Measurements from ENCODE around the gene LDLRAD4. TPM values are rescaled to one million over a fixed set of nuclear protein-coding genes. Genes with fewer than 3 reads are reported as not detected.
"Not testable (repeated sequence)": the region's sequence is repeated elsewhere in the genome, so short reads cannot be mapped to it uniquely, and the experiment has no call there.

The LDLRAD4 gene
- polyA plus RNA-seq, 1 of the 3 experiments (the other 2 are of a cell fraction) = 0.16 TPM

DNA sequence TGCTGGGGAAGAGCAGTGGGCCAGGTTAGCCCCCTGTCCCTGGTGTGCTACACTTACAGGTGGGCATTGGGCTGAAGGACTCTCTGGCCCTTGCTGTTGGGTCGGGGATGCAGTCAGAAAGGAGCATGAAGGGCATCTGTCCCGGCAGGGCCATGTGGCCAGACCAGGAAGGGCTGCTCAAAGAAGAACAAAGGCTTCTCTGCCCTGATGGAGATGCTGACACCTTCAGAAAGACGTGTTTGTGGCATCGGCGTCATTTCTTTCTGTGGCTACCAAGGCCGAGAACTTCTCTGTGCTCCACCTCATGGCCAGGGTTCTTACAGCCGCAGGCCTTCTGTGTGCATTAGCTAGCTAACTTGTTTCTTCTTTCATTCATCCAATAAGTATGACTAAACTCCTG is 268.7 kb downstream of the LDLRAD4 start (continued):
- no peak for TF ChIP-seq GATA2 (CRISPR knock-in tag; IDR thresholded peaks at IDR 0.05)
- TF ChIP-seq SMC3 (IDR thresholded peaks at IDR 0.05; ENCODE audit: low read depth, low read length) = no peak
- no peak for TF ChIP-seq GABPA (IDR thresholded peaks at IDR 0.05; ENCODE audit: low read depth)
- no peak for TF ChIP-seq TAF1 (IDR thresholded peaks at IDR 0.05; ENCODE audit: borderline replicate concordance, low read depth, low read length)

GRCh38 chr18:13488281-13488929 is 269.8 kb downstream of the LDLRAD4 start:
- no peaks in the 10 kb centered on the region for H3K36me3 ChIP-seq (replicated peaks in 1 of 2; ENCODE audit: control insufficient read depth in 1 of 2, insufficient read depth in 2 of 2, low read length in 1 of 2)
- no peaks in the 10 kb centered on the region for H3K9me2 ChIP-seq
- no peaks in the 10 kb centered on the region for H4K20me1 ChIP-seq (ENCODE audit: insufficient read depth)
- H3F3A ChIP-seq (replicated peaks; ENCODE audit: insufficient read depth) = no peaks in the 10 kb centered on the region
- TF ChIP-seq YY1 (IDR thresholded peaks at IDR 0.05; ENCODE audit: low read depth) (no peak), MAX (IDR thresholded peaks at IDR 0.05; ENCODE audit: low read depth) (no peak), POLR2AphosphoS5 (IDR thresholded peaks at IDR 0.05; ENCODE audit: low read depth, low read length) (no peak), SMC3 (IDR thresholded peaks at IDR 0.05; ENCODE audit: low read depth, low read length) (no peak), ELF1 (IDR thresholded peaks at IDR 0.05) (no peak), TAF1 (IDR thresholded peaks at IDR 0.05; ENCODE audit: borderline replicate concordance, low read depth, low read length) (no peak), SIN3A (IDR thresholded peaks at IDR 0.05; ENCODE audit: borderline replicate concordance, low read depth, low read length) (no peak), RXRA (IDR thresholded peaks at IDR 0.05; ENCODE audit: borderline replicate concordance, low read depth) (no peak), GABPA (IDR thresholded peaks at IDR 0.05; ENCODE audit: low read depth) (no peak), ZBTB33 (IDR thresholded peaks at IDR 0.05; ENCODE audit: borderline replicate concordance, low read depth) (no peak), NFIC (IDR thresholded peaks at IDR 0.05; ENCODE audit: borderline replicate concordance) (no peak), EZH2phosphoT487 (IDR thresholded peaks at IDR 0.05; ENCODE audit: borderline replicate concordance, low read depth) (no peak), GATA2 (CRISPR knock-in tag; IDR thresholded peaks at IDR 0.05) (no peak), NRF1 (IDR thresholded peaks at IDR 0.05; ENCODE audit: low read depth, low read length) (no peak), RCOR1 (IDR thresholded peaks at IDR 0.05; ENCODE audit: low read length) (no peak), RFX5 (IDR thresholded peaks at IDR 0.05; ENCODE audit: low read length) (no peak)
- TF ChIP-seq, protein P1, sequence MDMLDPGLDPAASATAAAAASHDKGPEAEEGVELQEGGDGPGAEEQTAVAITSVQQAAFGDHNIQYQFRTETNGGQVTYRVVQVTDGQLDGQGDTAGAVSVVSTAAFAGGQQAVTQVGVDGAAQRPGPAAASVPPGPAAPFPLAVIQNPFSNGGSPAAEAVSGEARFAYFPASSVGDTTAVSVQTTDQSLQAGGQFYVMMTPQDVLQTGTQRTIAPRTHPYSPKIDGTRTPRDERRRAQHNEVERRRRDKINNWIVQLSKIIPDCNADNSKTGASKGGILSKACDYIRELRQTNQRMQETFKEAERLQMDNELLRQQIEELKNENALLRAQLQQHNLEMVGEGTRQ (IDR thresholded peaks at IDR 0.05; ENCODE audit: borderline replicate concordance, low read depth, low read length) = no peak
- H3K9me3 ChIP-seq = no peaks in the 10 kb centered on the region
- H3K4me3 ChIP-seq (ENCODE audit: low read depth in 2 of 2, low read length in 1 of 2) = no peak overlapping the region
- H2AFZ ChIP-seq (ENCODE audit: low read depth) = no peak overlapping the region
- WGBS (ENCODE audit: low lambda C conversion rate) = 62% methylated on average over 9 of the region's 14 CpGs
- no peaks in the 10 kb centered on the region for H3K79me2 ChIP-seq (ENCODE audit: insufficient read depth)
- H3K4me2 ChIP-seq = no peak overlapping the region
- DNase-seq = no peak
- ChIA-PET POLR2A (no interaction called here), CTCF (interaction anchor here (1.1 kb wide), 1 partner anchor 16 kb away, joined by 3 read pairs; no protein-coding TSS in a partner anchor)
- H3K27me3 ChIP-seq (ENCODE audit: insufficient read depth) = no peaks in the 10 kb centered on the region
- H3K9ac ChIP-seq = no peak overlapping the region
- H3K4me1 ChIP-seq (ENCODE audit: control insufficient read depth in 1 of 2, insufficient read depth in 2 of 2, low read depth in 1 of 2, low read length in 1 of 2) = peaks cover 0 to 51% of the 10 kb centered on the region in 2 experiments; a peak in 1 of 4 replicates
- H3K27ac ChIP-seq (ENCODE audit: low read depth in 2 of 2, low read length in 1 of 2) = no peak overlapping the region; a peak in 1 of 4 replicates

- H3K36me3 ChIP-seq (replicated peaks in 1 of 2; ENCODE audit: control insufficient read depth in 1 of 2, insufficient read depth in 2 of 2, low read length in 1 of 2); H3K27me3 ChIP-seq (ENCODE audit: insufficient read depth); H4K20me1 ChIP-seq (ENCODE audit: insufficient read depth); H3K27ac ChIP-seq (ENCODE audit: low read depth in 2 of 2, low read length in 1 of 2); H3K9me3 ChIP-seq; DNase-seq; H3K9me2 ChIP-seq; H3K4me3 ChIP-seq (ENCODE audit: low read depth in 2 of 2, low read length in 1 of 2); POLR2A ChIA-PET; H3F3A ChIP-seq (replicated peaks; ENCODE audit: insufficient read depth); H3K79me2 ChIP-seq (ENCODE audit: insufficient read depth); H3K4me2 ChIP-seq; H2AFZ ChIP-seq (ENCODE audit: low read depth); H3K9ac ChIP-seq: not testable (repeated sequence)
- WGBS (ENCODE audit: low lambda C conversion rate) = 62% methylated on average over 6 of the region's 6 CpGs
- H3K4me1 ChIP-seq (ENCODE audit: control insufficient read depth in 1 of 2, insufficient read depth in 2 of 2, low read depth in 1 of 2, low read length in 1 of 2) = peaks cover 0 to 51% of the 10 kb centered on the region in 2 experiments; a peak in 1 of 4 replicates
- CTCF ChIA-PET = interaction anchor here (1.2 kb wide), 1 partner anchor 69 kb away, joined by 3 read pairs; no protein-coding TSS in a partner anchor
These were observed 270.7 kb downstream of the LDLRAD4 start for GRCh38 chr18:13489303-13489702.

All from SK-N-SH (cell line).